Mesodermal cell (in vitro differentiated cells): ENCODE results near the gene MICAL3.

Experiments
- H3K27ac ChIP-seq: 2 replicates; pipeline ENCODE4 v1.7.0; 2013; ENCODE audit warnings: mild to moderate bottlenecking, low read depth, low read length, moderate library complexity; ENCODE audit not compliant: severe bottlenecking
- H3K36me3 ChIP-seq: 2 replicates; pipeline ENCODE4 v1.7.1; 2013; ENCODE audit warnings: mild to moderate bottlenecking, low read length, moderate library complexity; ENCODE audit not compliant: control insufficient read depth, insufficient read depth
- H3K4me1 ChIP-seq: one replicate; pipeline ENCODE4 v1.7.1; 2013; ENCODE audit warnings: mild to moderate bottlenecking, low read length; ENCODE audit not compliant: insufficient read depth, control insufficient read depth, poor library complexity, severe bottlenecking
- H3K4me3 ChIP-seq: 2 replicates; pipeline ENCODE4 v1.7.0; 2013; ENCODE audit warnings: low read length, control low read depth, mild to moderate bottlenecking; ENCODE audit not compliant: insufficient read depth, poor library complexity, severe bottlenecking; ENCODE audit errors: extremely low read depth
- H3K9me3 ChIP-seq: 2 replicates; pipeline ENCODE4 v1.7.1; 2013; ENCODE audit warnings: mild to moderate bottlenecking, low read length, moderate library complexity; ENCODE audit not compliant: control insufficient read depth
- whole genome bisulfite sequencing, 2 experiments: methylation state at CpG; one replicate each; pipeline ENCODE4 v1.1.5; 2013; ENCODE audit warnings: missing lambda C conversion rate in 2 of 2; ENCODE audit not compliant: insufficient coverage in 2 of 2; 5-methylcytosine and 5-hydroxymethylcytosine counted together

Gene MICAL3

DNA sequence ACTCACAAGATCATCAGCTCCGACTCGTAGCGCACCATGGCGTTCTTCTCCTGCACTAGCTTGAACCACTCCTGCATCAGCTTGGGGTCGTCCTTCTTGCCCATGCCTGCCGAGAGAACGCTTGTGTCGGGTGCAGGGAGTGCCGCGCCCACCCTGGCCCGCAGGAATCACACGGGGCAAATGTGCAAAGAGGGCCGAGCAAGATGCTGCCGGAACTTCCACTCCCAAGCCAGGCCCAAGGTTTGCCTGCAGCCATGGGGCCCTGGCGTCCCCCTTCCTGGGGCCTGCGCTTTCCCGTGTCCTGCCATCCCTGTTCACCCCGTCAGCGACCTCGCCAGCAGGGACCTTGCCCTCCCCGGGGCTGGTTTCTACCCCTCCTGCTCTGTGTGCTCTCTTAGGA, 233.2 kb downstream of the MICAL3 start:
- H3K4me1 ChIP-seq = peaks cover 7% of the 10 kb centered on the region
- 96 to 97% methylated on average over 21 of the region's 21 CpGs for WGBS, 2 experiments
- H3K9me3 ChIP-seq = no peaks in the 10 kb centered on the region
- H3K4me3 ChIP-seq = no peak overlapping the region
- H3K36me3 ChIP-seq = peaks cover 10% of the 10 kb centered on the region
- no peak overlapping the region for H3K27ac ChIP-seq

DNA sequence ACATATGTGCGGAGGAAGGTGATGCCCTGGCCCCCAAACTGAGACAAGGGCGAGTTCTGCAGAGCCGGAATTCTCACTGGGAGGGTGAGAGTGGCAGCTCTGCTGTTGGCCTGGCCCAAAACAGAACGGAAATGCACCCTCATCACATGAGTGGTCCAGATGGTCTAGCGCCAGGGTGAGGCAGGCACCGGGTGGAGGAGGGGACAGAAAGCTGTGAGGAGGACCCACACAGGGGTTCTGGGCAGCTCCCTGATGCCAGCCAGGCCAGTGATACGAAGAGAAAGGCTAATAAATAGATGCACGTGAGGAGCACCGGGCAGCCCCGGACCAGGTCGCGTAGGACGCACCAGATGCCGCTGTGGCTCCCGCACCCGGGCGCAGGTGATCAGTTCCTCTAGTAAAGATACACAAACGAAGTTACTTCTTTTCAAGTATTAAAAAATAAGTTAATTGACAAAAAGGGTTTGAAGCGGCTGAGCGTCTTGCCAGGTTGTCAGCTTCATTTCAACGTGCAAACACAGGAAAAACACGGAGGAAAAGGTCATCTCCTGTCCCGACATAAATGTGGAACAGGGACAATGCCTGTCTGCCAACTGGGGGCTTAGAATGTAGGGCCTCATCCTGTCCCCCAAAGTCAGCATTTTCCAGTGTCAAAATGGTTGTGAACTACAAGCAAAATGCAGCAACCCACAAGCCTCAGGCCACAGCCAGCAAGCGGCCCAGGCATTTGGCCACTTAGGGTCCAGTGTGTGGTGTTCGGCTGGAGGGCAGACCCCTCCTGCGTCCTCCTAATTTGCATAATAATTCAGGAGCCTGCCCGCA, 234.8 kb downstream of the MICAL3 start:
- Histone ChIP-seq H3K4me1 (peaks cover 7% of the 10 kb centered on the region), H3K36me3 (peaks cover 10% of the 10 kb centered on the region), H3K4me3 (no peak overlapping the region), H3K27ac (no peak overlapping the region), H3K9me3 (no peaks in the 10 kb centered on the region)
- 92 to 97% methylated on average over 24 to 25 of the region's 27 CpGs for WGBS, 2 experiments

- H3K27ac ChIP-seq = no peak overlapping the region
- WGBS, 2 experiments = 90 to 96% methylated on average over 24 to 31 of the region's 32 CpGs
- H3K9me3 ChIP-seq = no peaks in the 10 kb centered on the region
- H3K36me3 ChIP-seq = peaks cover 10% of the 10 kb centered on the region
- H3K4me1 ChIP-seq = peaks cover 7% of the 10 kb centered on the region
- no peak overlapping the region for H3K4me3 ChIP-seq
These were observed 235.6 kb downstream of the MICAL3 start for GRCh38 chr22:17788528-17789378.

DNA sequence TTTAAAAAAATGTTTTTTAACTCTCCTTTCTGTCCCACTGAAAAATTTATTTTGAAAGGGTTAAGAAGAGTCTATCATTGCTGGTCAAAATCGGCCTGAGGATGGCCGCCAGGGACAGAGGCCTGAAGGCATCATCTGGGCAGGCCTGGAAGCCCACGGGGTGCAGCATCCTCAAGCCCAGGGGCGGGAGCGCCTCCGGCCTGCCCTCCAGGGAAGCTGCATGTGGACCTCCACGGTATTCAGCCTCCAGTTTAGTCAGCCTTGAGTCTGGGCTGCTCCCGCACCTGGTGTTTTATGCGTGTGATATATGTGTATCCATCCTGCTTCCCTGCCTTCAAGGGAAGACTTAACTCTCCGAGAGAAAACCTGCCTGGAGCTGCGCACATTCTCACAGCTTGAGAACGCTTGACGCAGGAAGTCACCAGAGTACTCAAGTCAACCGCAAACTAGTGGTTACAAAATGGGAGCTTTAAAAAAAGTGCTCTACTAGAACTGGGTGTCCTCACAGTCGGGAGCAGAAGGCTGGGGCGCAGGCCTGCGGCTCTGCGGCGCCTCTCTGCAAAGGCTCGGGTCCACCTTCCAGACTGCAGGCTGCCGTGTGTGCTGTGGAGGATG, 236.5 kb downstream of the MICAL3 start:
- H3K27ac ChIP-seq = no peak overlapping the region
- peaks cover 10% of the 10 kb centered on the region for H3K36me3 ChIP-seq
- peaks cover 4% of the 10 kb centered on the region for H3K4me1 ChIP-seq
- WGBS, 2 experiments = 96% methylated on average over 18 to 21 of the region's 21 CpGs
- no peak overlapping the region for H3K4me3 ChIP-seq
- H3K9me3 ChIP-seq = no peaks in the 10 kb centered on the region

- H3K4me1 ChIP-seq = peaks cover 4% of the 10 kb centered on the region
- H3K4me3 ChIP-seq = no peak overlapping the region
- WGBS, 2 experiments = 81 to 91% methylated on average over 3 to 6 of the region's 8 CpGs
- peaks cover 10% of the 10 kb centered on the region for H3K36me3 ChIP-seq
- no peaks in the 10 kb centered on the region for H3K9me3 ChIP-seq
- H3K27ac ChIP-seq = peak overlapping the region; percentile 54
These were observed 237.1 kb downstream of the MICAL3 start for GRCh38 chr22:17787241-17787640.

GRCh38 chr22:17786435-17787161, 237.8 kb downstream of the MICAL3 start:
- H3K36me3 ChIP-seq = peaks cover 10% of the 10 kb centered on the region
- H3K4me1 ChIP-seq = peaks cover 8% of the 10 kb centered on the region
- WGBS, 2 experiments = 71 to 75% methylated on average over 17 of the region's 18 CpGs
- no peak overlapping the region for H3K4me3 ChIP-seq
- H3K27ac ChIP-seq = peak overlapping the region; percentile 54
- H3K9me3 ChIP-seq = no peaks in the 10 kb centered on the region

DNA sequence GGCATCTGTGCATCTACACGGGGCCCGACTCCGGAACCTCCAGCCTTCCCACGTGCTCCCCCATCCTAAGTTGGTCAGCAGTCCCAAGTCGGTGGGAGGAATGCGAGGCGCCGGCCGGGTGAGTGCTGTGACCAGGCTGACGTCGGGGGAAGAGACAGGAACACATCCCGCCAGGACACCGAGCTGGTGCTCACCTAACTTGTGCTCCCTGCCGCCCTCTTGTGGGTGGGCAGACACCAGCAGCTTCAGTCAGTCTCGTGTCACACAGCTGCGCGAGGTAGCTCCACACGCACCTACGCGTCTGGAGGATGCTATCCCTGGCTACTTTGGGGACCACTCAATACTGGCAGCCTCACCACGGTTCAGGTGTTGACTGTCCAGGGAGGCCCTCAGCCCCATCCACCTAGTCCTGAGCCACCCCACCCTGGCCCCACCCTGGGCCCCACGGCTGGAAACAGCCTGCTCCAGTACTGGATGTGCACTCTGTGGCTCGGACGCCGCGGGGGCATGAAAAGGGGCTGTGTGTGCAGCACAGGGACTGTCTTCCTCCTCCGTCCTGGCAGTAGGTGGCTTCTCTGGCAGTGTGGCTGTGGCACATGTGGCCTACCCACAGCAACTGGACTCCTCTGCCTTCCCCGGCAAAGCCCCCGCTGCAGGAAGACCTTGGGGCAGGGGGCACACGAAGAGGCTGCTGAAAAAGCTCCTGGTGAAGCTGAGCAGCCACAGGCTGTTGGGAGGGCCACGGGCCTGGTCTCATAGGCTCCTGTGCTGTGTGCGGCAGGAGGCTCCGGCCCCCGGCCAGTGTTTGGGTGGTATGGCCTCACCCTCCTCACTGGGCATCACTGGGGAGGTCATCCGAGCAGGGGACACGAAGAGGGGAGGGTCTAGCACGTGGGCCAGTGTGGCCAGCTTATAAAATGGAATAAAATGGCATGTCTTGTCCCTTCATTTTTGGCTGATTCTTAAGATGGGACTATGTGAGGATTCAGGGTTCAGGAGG, 238.9 kb downstream of the MICAL3 start:
- H3K36me3 ChIP-seq = peaks cover 7% of the 10 kb centered on the region
- 82 to 85% methylated on average over 33 to 37 of the region's 37 CpGs for WGBS, 2 experiments

GRCh38 chr22:17784776-17785175, 239.6 kb downstream of the MICAL3 start:
- Histone ChIP-seq H3K4me3 (no peak overlapping the region), H3K4me1 (peaks cover 13% of the 10 kb centered on the region), H3K9me3 (no peaks in the 10 kb centered on the region), H3K36me3 (peaks cover 7% of the 10 kb centered on the region), H3K27ac (no peak overlapping the region)
- WGBS, 2 experiments = 85 to 98% methylated on average over 8 to 11 of the region's 11 CpGs

More for the DNA sequence above, 238.9 kb downstream of the MICAL3 start:
- H3K27ac ChIP-seq = no peak overlapping the region
- peaks cover 11% of the 10 kb centered on the region for H3K4me1 ChIP-seq
- no peak overlapping the region for H3K4me3 ChIP-seq
- H3K9me3 ChIP-seq = no peaks in the 10 kb centered on the region

- Histone ChIP-seq H3K4me1 (peaks cover 13% of the 10 kb centered on the region), H3K4me3 (no peak overlapping the region), H3K9me3 (no peaks in the 10 kb centered on the region), H3K27ac (no peak overlapping the region), H3K36me3 (peaks cover 4% of the 10 kb centered on the region)
- whole genome bisulfite sequencing, 2 experiments = 84 to 89% methylated on average over 4 to 15 of the region's 18 CpGs
These were observed 240.4 kb downstream of the MICAL3 start for GRCh38 chr22:17783773-17784480.
